K562 (cell line): ENCODE results near the gene PRTFDC1. TPM values are rescaled to one million over a fixed set of nuclear protein-coding genes. Genes with fewer than 3 reads are reported as not detected.

Experiments
- ATAC-seq: fragments of 200-7000 bp; cut with Tn5 transposase; 3 replicates; pipeline ENCODE4 v1.9.1; 2020; ENCODE audit warnings: moderate library complexity
- BruUV-seq: library from RNA; stranded (reverse); fragments of 400-500 nt; replicated peaks from 2 replicates; lab custom pipeline; 2021; lab: Mats Ljungman, UMichigan
- CTCF ChIA-PET: fragments of 300-600 bp; formaldehyde crosslinking; extraction: SDS; loops from one replicate; lab custom pipeline; 2021; ENCODE audit warnings: low intra/inter-chr PET ratio; lab: Yijun Ruan, JAX
- POLR2A ChIA-PET: fragments of 300-600, 350-650 bp; sonication (Branson Sonifier 250); formaldehyde crosslinking; extraction: SDS; loops from one replicate; lab custom pipeline; 2021; ENCODE audit warnings: antibody characterized with exemption, inconsistent platforms; lab: Yijun Ruan, JAX
- DNase-seq, 4 experiments: peaks; one replicate each; pipeline versions ENCODE4 v3.0.0 to v3.0.0-alpha.2; 2011 to 2018; ENCODE audit warnings: low spot score in 3 of 4, mixed read lengths in 3 of 4; ENCODE audit errors: extremely low read depth in 1 of 4
- FAIRE-seq: peaks from 2 replicates; lab custom pipeline; 2011; peaks lifted over from hg19 to GRCh38; lab: Jason Lieb, UNC
- H2AFZ ChIP-seq: 2 replicates; pipeline ENCODE4 v1.6.0; 2011; ENCODE audit warnings: low read depth, low read length, control low read depth, inconsistent platforms
- H3K27ac ChIP-seq: fragments of 200-600 bp; 3 replicates; pipeline ENCODE4 v1.8.0; 2011; ENCODE audit warnings: low read depth, mild to moderate bottlenecking, control low read depth, inconsistent platforms, low read length, moderate library complexity, mixed read lengths; ENCODE audit errors: extremely low read depth
- H3K27me3 ChIP-seq, 2 experiments: fragments of 300-600 bp in 1 of 2; 2 replicates in 1 of 2; 3 replicates in 1 of 2; pipeline versions ENCODE4 v1.6.0 to v1.8.0; 2011; ENCODE audit warnings: inconsistent platforms in 2 of 2, low read length in 2 of 2, mild to moderate bottlenecking in 1 of 2, mixed read lengths in 1 of 2, moderate library complexity in 1 of 2; ENCODE audit not compliant: control insufficient read depth in 2 of 2, insufficient read depth in 2 of 2
- H3K36me3 ChIP-seq: fragments of 300-600 bp; 3 replicates; pipeline ENCODE4 v1.8.0; 2011; ENCODE audit warnings: mild to moderate bottlenecking, low read length, inconsistent platforms; ENCODE audit not compliant: control insufficient read depth, insufficient read depth
- H3K4me1 ChIP-seq, 2 experiments: fragments of 200-600 bp in 1 of 2; replicated peaks in 1 of 2; 2 replicates in 1 of 2; 3 replicates in 1 of 2; pipeline versions ENCODE4 v1.5.1 to v1.8.0; 2011; ENCODE audit warnings: inconsistent platforms in 2 of 2, low read length in 2 of 2, mild to moderate bottlenecking in 1 of 2, mixed read lengths in 1 of 2, moderate library complexity in 1 of 2; ENCODE audit not compliant: control insufficient read depth in 2 of 2, insufficient read depth in 2 of 2
- H3K4me2 ChIP-seq: 2 replicates; pipeline ENCODE4 v1.6.1; 2011; ENCODE audit warnings: low read length, control low read depth, inconsistent platforms, mixed read lengths; ENCODE audit not compliant: insufficient read depth
- H3K4me3 ChIP-seq: fragments of 200-600 bp; sonication (generic), shearing (Covaris generic); 2 replicates; pipeline ENCODE4 v1.5.1; 2016; ENCODE audit warnings: control low read depth, inconsistent platforms
- H3K79me2 ChIP-seq: fragments of 200-600 bp; 3 replicates; pipeline ENCODE4 v1.8.0; 2011; ENCODE audit warnings: low read length, inconsistent platforms; ENCODE audit not compliant: control insufficient read depth, insufficient read depth
- H3K9ac ChIP-seq, 2 experiments: 2 replicates each; pipeline versions ENCODE4 v1.6.0 to v1.6.1; 2011; ENCODE audit warnings: low read depth in 2 of 2, low read length in 2 of 2, control low read depth in 1 of 2, inconsistent platforms in 1 of 2, mild to moderate bottlenecking in 1 of 2, mixed read lengths in 1 of 2; ENCODE audit not compliant: insufficient read depth in 1 of 2
- H3K9me1 ChIP-seq: one replicate; pipeline ENCODE4 v1.6.0; 2011; ENCODE audit warnings: inconsistent platforms, mild to moderate bottlenecking, low read length, moderate library complexity; ENCODE audit not compliant: control insufficient read depth, insufficient read depth
- H3K9me3 ChIP-seq: replicated peaks from 2 replicates; pipeline ENCODE4 v1.5.1; 2011; ENCODE audit warnings: low read depth, low read length, inconsistent platforms; ENCODE audit not compliant: control insufficient read depth, insufficient read depth
- H4K20me1 ChIP-seq: replicated peaks from 2 replicates; pipeline ENCODE4 v1.6.1; 2011; ENCODE audit warnings: low read length, inconsistent platforms, mixed read lengths; ENCODE audit not compliant: control insufficient read depth, insufficient read depth
- CAMTA2 ChIP-seq: fragments of 250-450 bp; sonication (Bioruptor Pico); conservative IDR thresholded peaks from 2 replicates; pipeline ENCODE4 v1.5.1; 2022
- NCOA4 ChIP-seq: fragments of 450-650 bp; IDR thresholded peaks from 2 replicates; pipeline ENCODE4 v1.6.1; 2018; ENCODE audit warnings: mild to moderate bottlenecking; ENCODE audit not compliant: partially characterized antibody
- NFIC ChIP-seq: fragments of 450-650 bp; IDR thresholded peaks from 2 replicates; pipeline ENCODE4 v1.6.1; 2017; ENCODE audit warnings: mild to moderate bottlenecking, inconsistent platforms
- ZNF121 ChIP-seq: sonication (generic); formaldehyde crosslinking; conservative IDR thresholded peaks from 2 replicates; pipeline ENCODE4 v1.8.0; 2022; ENCODE audit warnings: missing genetic modification reagents
- ZNF134 ChIP-seq: fragments of 250-450 bp; sonication (Bioruptor Pico); conservative IDR thresholded peaks from 2 replicates; pipeline ENCODE4 v1.4.0; 2020
- ZNF232 ChIP-seq: sonication (generic); formaldehyde crosslinking; IDR thresholded peaks from 2 replicates; pipeline ENCODE4 v1.8.0; 2022; ENCODE audit warnings: mild to moderate bottlenecking, missing genetic modification reagents
- WGBS: fragments of 100-300 bp; shearing (Covaris generic); methylation state at CpG from one replicate; pipeline ENCODE4 v1.1.6; 2016; ENCODE audit warnings: low coverage, mixed read lengths; ENCODE audit not compliant: insufficient coverage; ENCODE audit errors: missing lambda C conversion rate; 5-methylcytosine and 5-hydroxymethylcytosine counted together
- in situ Hi-C: fragments of 300-500 bp; cut with MboI; formaldehyde crosslinking; loops from 4 replicates; pipeline ENCODE4 v1.15.0; 2018; ENCODE audit warnings: inconsistent platforms, mixed read lengths
- intact Hi-C: fragments of 100-400 bp; cut with micrococcal nuclease; formaldehyde crosslinking; loops from 2 replicates; pipeline ENCODE4 v1.14.2; 2022
- polyA plus RNA-seq, 8 experiments: library from polyadenylated mRNA; depleted of rRNA in 4 of 8; stranded (reverse) in 5 of 8; unstranded in 3 of 8; fragments of >200 nt; fragmentation: Nextera tagmentation in 2 of 8; fragmentation: Illumina TruSeq in 1 of 8; extraction: Ambion mirVana in 2 of 8; extraction: Trizol in 1 of 8; gene quantifications; 2 replicates each; pipeline versions ENCODE4 v1.2.1 to v1.2.3, GENCODE V29; 2011 to 2014; ENCODE audit warnings: inconsistent platforms in 1 of 8, missing spikeins in 1 of 8
- total RNA-seq, 7 experiments: library from RNA; depleted of rRNA in 6 of 7; stranded (reverse); fragments of >200 nt in 6 of 7; fragmentation: Illumina TruSeq in 2 of 7; extraction: Trizol in 2 of 7; gene quantifications; 2 replicates each; pipeline versions ENCODE4 v1.2.1 to v1.2.3, GENCODE V29; 2011 to 2021; ENCODE audit warnings: low replicate concordance in 1 of 7
- TF ChIP-seq, protein P1 (sequence below): fragments of 250-450 bp; sonication (Bioruptor Pico); IDR thresholded peaks from 2 replicates; pipeline ENCODE4 v1.8.0; 2022; ENCODE audit warnings: moderate library complexity, mild to moderate bottlenecking, inconsistent platforms

The PRTFDC1 gene
- total and polyA plus RNA-seq, 9 of the 15 experiments (the other 6 are each of a cell fraction or from before 2014, with no cell fraction given), result 7.0 to 27.6 (median 10.0) TPM

DNA sequence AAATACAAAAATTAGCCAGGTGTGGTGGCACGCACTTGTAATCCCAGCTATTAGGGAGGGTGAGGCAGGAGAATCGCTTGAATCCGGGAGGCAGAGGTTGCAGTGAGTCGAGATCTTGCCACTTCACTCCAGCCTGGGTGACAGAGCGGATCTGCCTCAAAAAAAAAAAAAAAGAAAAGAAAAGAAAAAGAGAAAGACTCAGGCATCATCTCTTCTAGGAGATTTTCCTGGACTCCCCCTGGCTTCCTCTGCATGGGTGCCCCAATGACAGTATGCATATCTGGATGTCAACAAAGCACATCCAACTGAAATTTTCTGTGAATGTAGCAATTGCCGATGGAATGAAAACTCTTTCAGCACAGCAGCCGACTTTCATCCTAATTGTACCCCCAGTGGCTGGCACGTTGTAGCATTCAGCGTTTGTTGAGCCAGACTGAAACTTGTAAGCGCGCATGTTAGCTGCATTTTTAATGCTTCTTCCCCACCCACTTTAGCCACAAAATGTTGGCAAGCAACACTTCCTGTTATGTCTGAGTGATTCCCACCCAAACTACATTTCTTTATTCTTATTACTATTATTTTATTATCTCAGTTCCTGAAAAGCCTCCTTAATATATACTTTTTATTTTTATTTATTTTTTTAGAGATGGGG lies 70.2 kb downstream of the PRTFDC1 start:
- H3K4me3 ChIP-seq, result no peak overlapping the region
- intact Hi-C loops (no loop called here), in situ Hi-C loops (no loop called here)
- TF ChIP-seq, protein P1, sequence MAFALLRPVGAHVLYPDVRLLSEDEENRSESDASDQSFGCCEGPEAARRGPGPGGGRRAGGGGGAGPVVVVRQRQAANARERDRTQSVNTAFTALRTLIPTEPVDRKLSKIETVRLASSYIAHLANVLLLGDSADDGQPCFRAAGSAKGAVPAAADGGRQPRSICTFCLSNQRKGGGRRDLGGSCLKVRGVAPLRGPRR (CRISPR knock-in tag), result no peak
- TF ChIP-seq ZNF134 (CRISPR knock-in tag) (no peak), ZNF232 (CRISPR knock-in tag) (no peak), CAMTA2 (CRISPR knock-in tag) (no peak), NCOA4 (no peak), NFIC (no peak), ZNF121 (CRISPR knock-in tag) (no peak)
- H3K27ac ChIP-seq, result no peak overlapping the region
- peak overlapping the region; percentile 68; the same call in 1 of the 2 replicates for H2AFZ ChIP-seq
- H3K27me3 ChIP-seq, result no peaks in the 10 kb centered on the region
- no peak overlapping the region for H3K4me2 ChIP-seq
- ATAC-seq, result no peak
- H3K9me1 ChIP-seq, result no peaks in the 10 kb centered on the region
- no peak overlapping the region for H3K9ac ChIP-seq
- no peak for FAIRE-seq
- WGBS, result 84% methylated on average over 11 of the region's 11 CpGs
- no peaks in the 10 kb centered on the region for H3K9me3 ChIP-seq
- POLR2A ChIA-PET, result interaction anchor here (1.0 kb wide), 1 partner anchor 83 kb away, joined by 4 read pairs; no protein-coding TSS in a partner anchor
- CTCF ChIA-PET, result no interaction called here
- H3K79me2 ChIP-seq, result no peaks in the 10 kb centered on the region
- no TSS peak for BruUV-seq
- H3K36me3 ChIP-seq, result no peaks in the 10 kb centered on the region
- no peak for DNase-seq
- H3K4me1 ChIP-seq, result peaks cover 0 to 3% of the 10 kb centered on the region in 2 experiments; a peak in 2 of 5 replicates
- no peaks in the 10 kb centered on the region for H4K20me1 ChIP-seq
